Activated naive CD4-positive, alpha-beta T cell treated with anti-CD3 and anti-CD28 coated beads, Interleukin-2, amount 10 ng/mL, durations not matched to agents 7 days and 5 days (primary cell): ENCODE results near the gene AP2B1.
A peak's percentile ranks its signal among the peaks of the same experiment; 100 is the strongest.
"Not testable (repeated sequence)": the region's sequence is repeated elsewhere in the genome, so short reads cannot be mapped to it uniquely, and the experiment has no call there.

Source experiments
- CTCF ChIA-PET: fragments of 350-600 bp; sonication (Branson Sonifier 250); formaldehyde crosslinking; loops from one replicate; lab custom pipeline; 2021; ENCODE audit warnings: antibody characterized with exemption; lab: Charles Lee
- DNase-seq: peaks from one replicate; pipeline ENCODE4 v3.0.0-alpha.2; 2020
- H3K27ac Mint-ChIP-seq: one replicate; pipeline ENCODE4 v1.8.0; 2021; ENCODE audit warnings: mild to moderate bottlenecking, moderate library complexity, mixed read lengths
- H3K27me3 Mint-ChIP-seq: one replicate; pipeline ENCODE4 v1.8.0; 2021; ENCODE audit warnings: mild to moderate bottlenecking, mixed read lengths
- H3K36me3 Mint-ChIP-seq: one replicate; pipeline ENCODE4 v1.8.0; 2021; ENCODE audit warnings: mixed read lengths
- H3K4me1 Mint-ChIP-seq: one replicate; pipeline ENCODE4 v1.8.0; 2021; ENCODE audit warnings: mixed read lengths
- H3K4me3 Mint-ChIP-seq: one replicate; pipeline ENCODE4 v1.8.0; 2021; ENCODE audit warnings: mild to moderate bottlenecking, moderate library complexity, mixed read lengths
- H3K9me3 Mint-ChIP-seq: one replicate; pipeline ENCODE4 v1.8.0; 2021; ENCODE audit warnings: mixed read lengths

AP2B1 gene

DNA sequence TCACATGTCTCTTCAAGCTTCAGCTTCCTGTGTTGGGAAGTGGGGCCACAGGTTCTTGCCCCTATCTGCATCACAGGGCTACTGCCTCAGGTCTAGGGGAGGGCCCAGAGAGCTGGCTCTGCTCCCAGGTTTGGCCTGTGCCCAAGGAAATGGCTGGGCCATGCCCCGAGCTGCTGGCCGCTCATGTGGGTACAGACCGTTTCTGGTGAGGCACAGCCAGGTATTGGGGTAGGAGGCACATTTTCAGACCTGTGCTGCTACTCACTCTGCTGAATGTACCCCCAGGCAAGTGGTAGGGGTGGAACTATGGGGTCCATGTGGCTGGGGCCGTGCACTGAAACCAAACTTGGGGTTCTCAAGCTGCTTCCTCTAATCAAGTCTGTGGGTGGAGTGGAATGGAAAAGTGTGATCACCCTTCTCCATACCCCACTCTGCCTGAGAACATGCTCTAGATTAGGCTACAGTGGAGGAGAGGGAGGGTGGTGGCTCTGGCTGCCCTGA is 161.3 kb downstream of the AP2B1 start:
- Mint-ChIP-seq H3K4me3 (no peak overlapping the region), H3K4me1 (peaks cover 13% of the 10 kb centered on the region), H3K9me3 (no peaks in the 10 kb centered on the region), H3K27me3 (peaks cover 83% of the 10 kb centered on the region), H3K27ac (no peak overlapping the region), H3K36me3 (no peaks in the 10 kb centered on the region)
- DNase-seq = no peak
- CTCF ChIA-PET = interaction anchor here (0.6 to 4.4 kb wide), 13 partner anchors 15 to 628 kb away, joined by 3 to 92 read pairs (median 4); partner anchors contain the start of genes RAD51D and TAF15

DNA sequence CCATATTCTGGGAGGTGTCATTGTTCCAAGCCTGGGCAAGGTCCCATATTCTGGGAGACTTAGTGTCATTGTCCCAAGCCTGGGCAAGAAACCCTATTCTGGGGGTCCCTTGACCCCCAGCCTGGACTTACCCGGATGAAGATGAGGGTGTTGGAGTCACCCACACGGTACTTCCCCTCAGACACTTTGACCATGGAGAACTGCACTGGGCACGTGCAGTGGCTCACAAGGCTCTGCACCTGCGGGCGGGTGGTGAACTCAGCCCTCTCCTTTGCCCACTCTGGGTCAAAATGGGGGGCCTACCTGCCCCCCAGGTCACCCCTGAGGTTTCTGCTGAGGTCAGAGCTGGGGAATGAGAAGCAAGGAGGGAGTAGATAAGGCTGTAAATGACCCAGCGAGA is 161.9 kb downstream of the AP2B1 start:
- Mint-ChIP-seq H3K36me3 (no peaks in the 10 kb centered on the region), H3K9me3 (no peaks in the 10 kb centered on the region), H3K27ac (no peak overlapping the region), H3K27me3 (peaks cover 79% of the 10 kb centered on the region), H3K4me1 (peaks cover 13% of the 10 kb centered on the region), H3K4me3 (no peak overlapping the region)
- DNase-seq = no peak
- CTCF ChIA-PET = interaction anchor here (0.6 to 4.4 kb wide), 8 partner anchors 15 to 629 kb away, joined by 3 to 92 read pairs (median 3); partner anchors contain the start of gene RAD51D

GRCh38 chr17:35749560-35750412 is 162.7 kb downstream of the AP2B1 start:
- H3K27me3 Mint-ChIP-seq = peaks cover 76% of the 10 kb centered on the region
- CTCF ChIA-PET = interaction anchor here (0.7 to 4.4 kb wide), 5 partner anchors 14 to 136 kb away, joined by 3 to 92 read pairs (median 4); no protein-coding TSS in a partner anchor
- no peak for DNase-seq
- peak overlapping the region; percentile 12 for H3K4me3 Mint-ChIP-seq
- H3K9me3 Mint-ChIP-seq = no peaks in the 10 kb centered on the region
- H3K4me1 Mint-ChIP-seq = peaks cover 13% of the 10 kb centered on the region
- H3K36me3 Mint-ChIP-seq = no peaks in the 10 kb centered on the region
- no peak overlapping the region for H3K27ac Mint-ChIP-seq

GRCh38 chr17:35750526-35751395 is 163.6 kb downstream of the AP2B1 start:
- no peak for DNase-seq
- Mint-ChIP-seq H3K9me3 (no peaks in the 10 kb centered on the region), H3K27ac (no peak overlapping the region), H3K4me3 (peak overlapping the region; percentile 12), H3K27me3 (peaks cover 77% of the 10 kb centered on the region), H3K36me3 (no peaks in the 10 kb centered on the region), H3K4me1 (peaks cover 13% of the 10 kb centered on the region)
- CTCF ChIA-PET = interaction anchor here (0.7 to 4.4 kb wide), 3 partner anchors 13 to 137 kb away, joined by 3 to 92 read pairs (median 11); no protein-coding TSS in a partner anchor

GRCh38 chr17:35751541-35751940 is 164.4 kb downstream of the AP2B1 start:
- Mint-ChIP-seq H3K27me3 (peaks cover 76% of the 10 kb centered on the region), H3K4me1 (peaks cover 13% of the 10 kb centered on the region)
- DNase-seq, H3K36me3 Mint-ChIP-seq, CTCF ChIA-PET, H3K27ac Mint-ChIP-seq, H3K9me3 Mint-ChIP-seq, H3K4me3 Mint-ChIP-seq: not testable (repeated sequence)

DNA sequence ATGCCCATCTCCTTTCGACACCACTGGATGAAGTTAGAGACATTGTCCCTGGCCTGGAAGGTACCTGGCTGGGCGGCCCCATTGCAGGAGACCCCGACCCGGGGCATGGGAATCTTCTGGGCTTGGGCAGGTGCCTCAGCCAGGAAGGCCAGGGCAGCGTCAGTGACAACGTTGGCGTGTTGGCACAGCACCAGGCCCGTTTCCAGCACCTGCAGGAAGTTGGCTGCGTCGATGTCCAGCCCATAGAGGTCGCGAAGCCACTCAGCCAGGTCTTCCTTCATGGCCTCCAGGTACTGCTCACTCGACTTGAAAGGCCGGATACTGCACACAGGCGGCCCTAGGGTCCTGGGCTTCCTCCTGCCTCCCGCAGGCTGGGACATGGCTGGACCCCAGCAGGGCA is 165.3 kb downstream of the AP2B1 start:
- peaks cover 74% of the 10 kb centered on the region for H3K27me3 Mint-ChIP-seq
- no peaks in the 10 kb centered on the region for H3K9me3 Mint-ChIP-seq
- H3K4me1 Mint-ChIP-seq = peaks cover 13% of the 10 kb centered on the region
- H3K4me3 Mint-ChIP-seq = no peak overlapping the region
- H3K36me3 Mint-ChIP-seq = no peaks in the 10 kb centered on the region
- DNase-seq = no peak
- H3K27ac Mint-ChIP-seq = no peak overlapping the region
- CTCF ChIA-PET = no interaction called here

DNA sequence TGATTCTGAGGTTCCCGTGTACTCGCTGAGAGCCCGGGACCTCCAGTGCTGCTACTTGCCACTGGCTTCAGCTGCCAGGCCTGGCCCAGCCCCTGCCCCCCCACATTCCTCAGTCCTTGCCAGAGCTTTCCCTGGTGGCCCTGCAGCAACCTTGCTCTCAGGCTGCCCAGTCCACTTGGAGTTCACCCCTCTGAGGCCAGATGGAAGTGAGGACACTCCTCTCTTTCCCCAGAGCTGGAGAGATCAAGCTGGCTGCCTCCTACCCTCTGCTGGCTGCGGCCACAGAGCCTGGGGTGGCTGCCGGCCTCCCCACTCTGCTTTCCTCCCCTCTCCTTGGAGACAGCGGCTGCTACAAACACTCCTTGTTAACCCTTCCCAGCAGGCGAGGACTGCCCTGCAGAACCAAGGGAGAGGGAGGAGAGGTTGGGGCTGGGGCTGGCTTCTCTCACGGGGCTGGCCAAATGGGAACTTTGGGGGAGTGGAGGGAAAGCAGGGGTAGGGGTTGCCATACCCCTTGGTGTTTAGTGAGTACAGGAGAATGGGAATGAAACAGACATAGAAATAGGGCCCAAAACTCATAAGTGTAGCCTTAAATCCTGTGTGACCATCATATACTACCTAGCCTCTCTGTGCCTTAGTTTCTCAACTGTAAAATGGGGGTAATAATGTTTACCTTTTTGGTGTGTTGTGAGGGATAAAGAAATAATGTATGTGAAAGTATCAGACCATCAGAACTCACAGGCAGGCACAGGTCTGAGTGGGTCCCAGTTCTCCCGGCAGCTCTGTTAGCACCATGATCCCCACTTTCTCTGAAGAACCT is 166.0 kb downstream of the AP2B1 start, which contains the start of gene GAS2L2:
GAS2L2 (minus strand) TSS at position 295 of the 820 bp plus-strand sequence. CDS start 389 bp downstream, outside the sequence.
- CTCF ChIA-PET = interaction anchor here (0.5 to 1.2 kb wide), 2 partner anchors 52 to 1645 kb away, joined by 3 read pairs; no protein-coding TSS in a partner anchor
- Mint-ChIP-seq H3K27me3 (peaks cover 67% of the 10 kb centered on the region), H3K36me3 (no peaks in the 10 kb centered on the region), H3K9me3 (no peaks in the 10 kb centered on the region), H3K27ac (no peak within 1 kb of the TSS), H3K4me3 (no peak within 1 kb of the TSS), H3K4me1 (peaks cover 13% of the 10 kb centered on the region)
- DNase-seq = no peak

DNA sequence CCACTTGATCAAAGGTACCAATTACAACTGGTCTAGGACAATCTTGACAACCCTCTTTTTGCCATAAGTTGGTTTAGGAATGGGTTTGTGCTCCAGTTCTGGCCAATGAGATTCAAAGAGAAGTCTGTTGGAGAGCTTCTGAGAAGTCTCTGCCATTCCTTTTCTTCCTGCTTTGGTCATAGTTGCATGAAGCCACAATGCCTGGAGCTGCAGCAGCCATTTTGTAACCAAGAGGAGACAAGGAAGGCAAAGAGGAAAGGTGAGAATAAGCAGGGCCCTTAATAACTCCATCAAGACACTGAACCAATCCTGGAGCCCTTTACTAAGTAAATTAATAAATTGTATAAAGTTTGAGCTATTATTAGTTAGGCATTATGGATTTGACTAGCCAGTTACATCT is 170.1 kb downstream of the AP2B1 start:
- DNase-seq = no peak
- H3K9me3 Mint-ChIP-seq = no peaks in the 10 kb centered on the region
- H3K27ac Mint-ChIP-seq = no peak overlapping the region
- H3K4me3 Mint-ChIP-seq = no peak overlapping the region
- no peaks in the 10 kb centered on the region for H3K36me3 Mint-ChIP-seq
- H3K27me3 Mint-ChIP-seq = peaks cover 37% of the 10 kb centered on the region
- CTCF ChIA-PET = interaction anchor here (1.1 to 2.6 kb wide), 2 partner anchors 10 to 47 kb away, joined by 5 to 10 read pairs; no protein-coding TSS in a partner anchor
- H3K4me1 Mint-ChIP-seq = no peaks in the 10 kb centered on the region

DNA sequence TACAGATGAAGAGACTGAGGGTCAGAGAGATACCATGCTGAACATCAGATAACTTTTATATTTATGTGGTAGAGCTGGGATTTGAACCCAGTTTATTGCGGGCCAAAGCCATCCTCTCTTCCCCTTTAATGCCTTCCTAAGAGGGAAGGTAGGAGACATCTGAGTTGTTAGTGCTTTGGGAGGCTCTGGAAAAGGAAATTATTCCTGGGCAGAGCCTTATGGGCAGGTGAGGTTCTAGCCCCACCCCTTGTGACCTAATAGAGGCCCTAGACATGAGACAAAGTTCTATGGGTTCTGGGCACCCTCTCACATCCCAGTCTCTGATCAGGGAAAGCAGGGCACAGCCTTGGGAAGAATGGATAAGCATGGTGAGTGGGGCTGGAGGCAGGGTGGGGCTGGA is 173.5 kb downstream of the AP2B1 start, which contains the start of gene C17orf50:
C17orf50 (plus strand) TSS at position 301 of the 400 bp plus-strand sequence; CDS start at position 356, 55 bp downstream.
- Mint-ChIP-seq H3K4me3 (no peak within 1 kb of the TSS), H3K27ac (no peak within 1 kb of the TSS), H3K36me3 (no peaks in the 10 kb centered on the region), H3K9me3 (no peaks in the 10 kb centered on the region), H3K27me3 (peaks cover 29% of the 10 kb centered on the region), H3K4me1 (peaks cover 12% of the 10 kb centered on the region)
- CTCF ChIA-PET = interaction anchor here (1.6 to 2.0 kb wide), 2 partner anchors 35 to 45 kb away, joined by 5 to 6 read pairs; partner anchors contain the start of gene MMP28
- DNase-seq = no peak

DNA sequence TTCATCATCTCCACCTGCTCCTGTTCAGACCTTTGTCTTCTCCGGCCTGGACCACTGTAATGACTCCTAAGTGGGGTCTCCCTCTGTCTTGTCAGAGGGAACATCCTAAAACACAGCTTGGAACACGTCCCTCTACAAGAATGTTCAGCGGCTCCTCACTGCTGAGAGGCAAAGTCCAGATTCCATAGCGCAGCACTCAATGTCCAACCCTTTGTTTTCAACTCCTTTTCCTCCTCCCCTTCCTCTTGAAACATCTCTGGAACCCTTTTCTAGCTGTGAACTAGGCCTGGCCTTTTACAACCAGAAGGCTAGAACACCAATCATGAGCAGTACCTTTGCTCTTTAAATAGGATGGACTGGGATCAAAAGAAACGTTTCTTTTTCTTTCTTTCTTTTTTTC is 174.5 kb downstream of the AP2B1 start:
- peaks cover 32% of the 10 kb centered on the region for H3K27me3 Mint-ChIP-seq
- no peak overlapping the region for H3K4me3 Mint-ChIP-seq
- CTCF ChIA-PET = interaction anchor here (11.7 kb wide), 1 partner anchor 46 kb away, joined by 219 read pairs; the partner anchor contains the start of gene TAF15
- peaks cover 12% of the 10 kb centered on the region for H3K4me1 Mint-ChIP-seq
- H3K27ac Mint-ChIP-seq = no peak overlapping the region
- no peak for DNase-seq
- H3K9me3 Mint-ChIP-seq = no peaks in the 10 kb centered on the region
- H3K36me3 Mint-ChIP-seq = no peaks in the 10 kb centered on the region

GRCh38 chr17:35763767-35764122 is 176.6 kb downstream of the AP2B1 start:
- peak overlapping the region; percentile 62 for H3K27ac Mint-ChIP-seq
- DNase-seq = no peak
- peak overlapping the region; percentile 91 for H3K4me3 Mint-ChIP-seq
- H3K4me1 Mint-ChIP-seq = peaks cover 12% of the 10 kb centered on the region
- peaks cover 47% of the 10 kb centered on the region for H3K27me3 Mint-ChIP-seq
- no peaks in the 10 kb centered on the region for H3K36me3 Mint-ChIP-seq
- CTCF ChIA-PET = interaction anchor here (0.6 to 11.7 kb wide), 27 partner anchors 9 to 385 kb away, joined by 3 to 219 read pairs (median 8); partner anchors contain the start of gene TAF15
- no peaks in the 10 kb centered on the region for H3K9me3 Mint-ChIP-seq

GRCh38 chr17:35764123-35764991 is 177.2 kb downstream of the AP2B1 start:
- no peaks in the 10 kb centered on the region for H3K9me3 Mint-ChIP-seq
- H3K4me3 Mint-ChIP-seq = peak overlapping the region; percentile 91
- DNase-seq = peak; percentile 89
- H3K36me3 Mint-ChIP-seq = no peaks in the 10 kb centered on the region
- H3K27ac Mint-ChIP-seq = peak overlapping the region; percentile 74
- H3K27me3 Mint-ChIP-seq = peaks cover 51% of the 10 kb centered on the region
- CTCF ChIA-PET = interaction anchor here (0.7 to 11.7 kb wide), 27 partner anchors 8 to 385 kb away, joined by 3 to 219 read pairs (median 8); partner anchors contain the start of gene TAF15
- peaks cover 12% of the 10 kb centered on the region for H3K4me1 Mint-ChIP-seq
